GM18951 (cell line): Measurements from ENCODE around the gene PHLDA3.

ENCODE experiments used
- POLR2A ChIP-seq: IDR thresholded peaks from 4 replicates; pipeline ENCODE4 v1.6.1; 2011; ENCODE audit warnings: mild to moderate bottlenecking; ENCODE audit not compliant: insufficient read length, insufficient read depth; ENCODE audit errors: extremely low read depth
- in situ Hi-C: fragments of 300-500 bp; cut with MboI; formaldehyde crosslinking; loops from one replicate; pipeline ENCODE4 v1.12.0; 2022; ENCODE audit warnings: low sequenced_read_pairs, mixed read lengths, inconsistent platforms; ENCODE audit not compliant: unreplicated experiment

PHLDA3 gene

GRCh38 chr1:201468844-201469644 is at the start of gene PHLDA3:
Gene PHLDA3, minus strand, starts transcription at chr1:201469188. Its CDS starts 402 bp downstream, at chr1:201468786.
- in situ Hi-C loops, result no loop called here
- peak; percentile 83 for TF ChIP-seq POLR2A

GRCh38 chr1:201518071-201518470 is 49.1 kb upstream of the PHLDA3 start:
- in situ Hi-C loops, result no loop called here
- no peak for TF ChIP-seq POLR2A

GRCh38 chr1:201517631-201518030 is 48.6 kb upstream of the PHLDA3 start:
- in situ Hi-C loops, result no loop called here
- TF ChIP-seq POLR2A, result no peak

- TF ChIP-seq POLR2A, result no peak
- in situ Hi-C loops, result no loop called here
Measured at GRCh38 chr1:201516511-201517127, 47.6 kb upstream of the PHLDA3 start.

GRCh38 chr1:201515895-201516294 is 46.9 kb upstream of the PHLDA3 start:
- no peak for TF ChIP-seq POLR2A
- in situ Hi-C loops, result no loop called here

- in situ Hi-C loops, result no loop called here
Measured at GRCh38 chr1:201515062-201515750, 46.2 kb upstream of the PHLDA3 start.

GRCh38 chr1:201514466-201514865 is 45.5 kb upstream of the PHLDA3 start:
- TF ChIP-seq POLR2A, result no peak
- in situ Hi-C loops, result no loop called here

More at GRCh38 chr1:201515062-201515750, 46.2 kb upstream of the PHLDA3 start:
- no peak for TF ChIP-seq POLR2A

GRCh38 chr1:201513498-201514243 is 44.7 kb upstream of the PHLDA3 start:
- in situ Hi-C loops, result no loop called here
- TF ChIP-seq POLR2A, result no peak

GRCh38 chr1:201511941-201512539 is 43.1 kb upstream of the PHLDA3 start:
- in situ Hi-C loops, result no loop called here
- TF ChIP-seq POLR2A, result no peak

- TF ChIP-seq POLR2A, result no peak
- in situ Hi-C loops, result no loop called here
Measured at GRCh38 chr1:201511396-201511940, 42.5 kb upstream of the PHLDA3 start.

- no peak for TF ChIP-seq POLR2A
- in situ Hi-C loops, result no loop called here
Measured at GRCh38 chr1:201510734-201511133, 41.7 kb upstream of the PHLDA3 start.

- TF ChIP-seq POLR2A, result no peak
- in situ Hi-C loops, result no loop called here
Measured at GRCh38 chr1:201509601-201510374, 40.8 kb upstream of the PHLDA3 start.
